CD4-positive, alpha-beta T cell treated with Interferon gamma for 1 hour (primary cell): ENCODE measurements around the gene HNRNPL.
A peak's percentile ranks its signal among the peaks of the same experiment; 100 is the strongest.
"Not testable (repeated sequence)": the region's sequence is repeated elsewhere in the genome, so short reads cannot be mapped to it uniquely, and the experiment has no call there.

ENCODE experiments used
- DNase-seq: peaks from one replicate; pipeline ENCODE4 v3.0.0-alpha.2; 2020

The HNRNPL gene

DNA sequence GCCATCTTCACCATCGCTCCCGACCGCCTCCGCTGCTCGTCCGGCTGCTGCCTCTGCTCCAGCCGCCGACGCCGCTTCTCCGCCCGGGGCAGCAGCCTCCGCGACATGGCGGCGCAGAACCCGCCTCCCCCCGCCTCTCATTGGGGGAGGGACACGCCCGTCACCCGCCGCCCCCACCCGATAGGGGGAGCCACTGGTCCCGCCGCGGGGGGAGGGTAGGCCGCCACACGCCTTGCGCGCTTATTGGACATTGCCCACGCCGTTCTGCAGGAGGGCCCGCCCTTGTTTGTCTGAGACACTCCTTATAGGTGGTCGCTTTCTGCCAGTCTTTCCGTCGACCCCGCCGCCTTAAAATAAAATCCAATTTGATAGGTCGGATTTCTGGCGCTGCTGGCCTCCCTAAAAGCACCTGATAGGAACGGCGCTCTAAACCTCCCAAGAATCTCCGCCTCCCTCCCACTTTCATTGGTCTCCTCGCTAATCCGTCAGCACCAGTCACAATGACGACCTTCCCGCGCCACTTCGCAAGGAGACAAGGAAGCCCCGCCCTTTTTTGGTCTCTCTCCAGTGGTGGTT, at the start of gene HNRNPL:
HNRNPL (minus strand) TSS at position 127 of the 576 bp plus-strand sequence; CDS start at position 107, 20 bp downstream.
- DNase-seq, result peak; percentile 100

DNA sequence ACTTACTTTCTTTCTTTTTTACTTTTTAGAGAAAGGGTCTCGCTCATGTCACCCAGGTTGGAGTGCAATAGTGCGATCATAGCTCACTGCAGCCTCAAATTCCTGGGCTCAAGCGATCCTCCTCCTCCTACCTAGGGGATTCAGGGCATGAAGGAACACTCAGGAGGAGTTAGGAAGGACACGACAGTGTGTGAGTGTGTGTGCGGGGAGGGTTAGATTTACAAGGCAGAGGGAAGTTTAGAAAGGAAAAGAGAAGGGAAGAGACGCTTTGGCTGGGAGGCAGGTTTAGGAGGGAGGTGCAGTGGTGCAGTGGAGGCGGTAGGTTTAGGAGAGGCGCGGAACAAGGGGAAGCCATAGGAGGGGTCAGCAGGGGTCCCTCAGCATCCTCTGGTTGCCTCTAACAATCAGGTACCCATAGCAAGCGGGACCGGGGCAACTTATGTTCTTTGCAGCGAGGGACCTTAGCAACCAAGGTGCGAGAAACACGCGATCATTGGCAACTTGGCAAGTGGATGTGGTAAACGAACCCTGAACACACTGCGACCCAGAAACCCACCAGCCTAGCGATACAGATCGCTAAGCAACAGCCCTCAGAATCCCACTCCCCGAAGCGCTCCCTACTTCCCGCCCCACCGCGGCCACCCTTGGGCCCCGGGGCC, 49.1 kb upstream of the HNRNPL start:
- no peak for DNase-seq

DNA sequence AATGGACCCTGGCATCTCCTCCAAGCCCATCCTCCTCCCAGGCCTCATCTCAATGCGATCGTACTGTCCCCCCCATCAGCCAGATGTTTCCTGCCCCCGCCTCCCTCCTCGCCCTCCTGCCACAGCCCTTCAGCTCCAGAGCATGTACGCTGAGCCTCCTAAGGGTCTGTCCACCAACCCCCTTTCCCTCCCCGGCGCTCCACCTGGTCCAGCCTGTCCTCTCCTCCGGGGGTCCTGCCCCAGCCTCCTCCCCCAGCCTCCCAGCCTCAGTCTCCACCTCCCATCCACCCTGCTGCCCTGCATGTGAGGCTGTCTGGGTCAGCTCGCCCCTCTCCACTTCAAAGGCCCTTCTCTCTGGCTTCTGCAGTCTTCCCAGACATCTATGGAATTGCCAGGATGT, 45.2 kb upstream of the HNRNPL start:
- no peak for DNase-seq

DNA sequence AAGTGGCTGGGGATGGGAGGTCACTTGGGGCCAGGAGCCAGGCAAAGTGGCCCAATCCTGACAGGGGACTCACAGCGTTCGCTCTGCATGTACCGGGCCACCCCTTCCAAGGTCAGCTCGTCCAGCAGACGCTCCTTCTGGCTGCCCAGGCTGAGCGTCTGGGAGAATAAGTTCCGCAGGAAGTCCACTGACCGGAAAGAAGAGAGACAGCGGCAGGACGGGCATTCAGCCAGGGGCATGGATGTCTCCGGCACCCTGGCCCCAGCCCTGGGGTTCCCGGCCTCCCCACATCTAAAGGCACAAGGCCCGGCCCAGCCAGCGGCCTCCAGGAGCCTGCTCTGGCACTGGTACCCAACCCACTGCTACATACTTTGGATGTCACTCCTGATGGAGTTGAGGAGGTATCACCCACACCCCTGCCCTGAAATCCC, 43.6 kb upstream of the HNRNPL start:
- no peak for DNase-seq

DNA sequence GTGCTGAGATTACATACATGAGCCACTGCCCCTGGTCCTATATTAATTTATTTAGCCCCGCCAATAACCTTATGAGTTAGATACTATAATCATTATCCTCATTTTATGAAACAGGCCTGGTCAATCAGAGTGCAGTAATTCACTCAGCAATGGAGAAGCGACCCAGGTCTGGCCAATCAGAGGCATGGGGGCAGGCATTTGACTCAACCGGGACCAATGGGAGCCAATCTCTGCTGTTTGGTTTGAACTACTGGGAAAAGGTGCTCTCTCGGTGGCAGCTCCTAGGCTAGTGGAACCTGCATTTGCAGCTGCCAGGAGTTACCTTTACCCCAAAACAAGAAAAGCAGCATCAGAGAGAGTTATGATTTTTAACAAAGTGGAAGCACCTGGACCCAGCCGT, 43.1 kb upstream of the HNRNPL start:
- DNase-seq, result no peak

DNA sequence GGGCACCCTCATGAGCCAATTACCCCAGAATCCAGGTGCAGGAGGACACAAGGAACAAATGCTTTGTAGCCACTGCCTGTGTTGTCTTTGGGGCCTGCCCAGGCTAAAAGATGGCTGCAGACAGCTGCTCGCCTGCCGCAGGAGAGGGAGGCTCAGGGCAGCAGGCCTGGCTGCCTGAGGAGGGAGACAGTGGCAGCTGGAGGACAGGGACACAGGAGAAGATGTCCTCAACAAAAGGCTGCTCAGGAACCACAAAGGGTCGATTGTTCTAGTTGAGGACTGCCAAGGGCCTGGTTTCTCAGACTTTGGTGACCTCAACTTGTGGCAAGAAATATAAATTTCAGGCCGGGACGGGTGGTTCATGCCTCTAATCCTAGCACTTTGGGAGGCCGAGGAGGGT, 42.0 kb upstream of the HNRNPL start:
- no peak for DNase-seq

DNA sequence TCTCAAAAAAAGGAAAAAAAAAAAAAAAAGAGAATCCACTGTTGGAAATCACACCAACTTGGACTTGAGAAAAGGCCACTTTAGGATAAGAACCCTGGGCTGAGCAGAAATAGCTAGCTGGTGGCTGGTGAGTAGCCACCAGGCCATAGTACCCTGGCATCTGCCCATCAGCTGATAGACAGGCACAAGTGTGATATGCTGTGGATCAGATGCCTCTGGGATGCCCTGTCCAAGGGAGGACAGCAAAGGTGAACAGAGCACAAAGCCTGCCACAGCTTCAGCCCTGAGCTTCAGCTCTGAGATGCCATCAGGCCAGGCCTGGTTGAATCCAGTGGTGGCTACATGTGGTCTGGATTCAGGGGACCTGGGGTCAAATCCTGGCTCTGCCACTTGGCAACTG, 40.9 kb upstream of the HNRNPL start:
- DNase-seq, result no peak

DNA sequence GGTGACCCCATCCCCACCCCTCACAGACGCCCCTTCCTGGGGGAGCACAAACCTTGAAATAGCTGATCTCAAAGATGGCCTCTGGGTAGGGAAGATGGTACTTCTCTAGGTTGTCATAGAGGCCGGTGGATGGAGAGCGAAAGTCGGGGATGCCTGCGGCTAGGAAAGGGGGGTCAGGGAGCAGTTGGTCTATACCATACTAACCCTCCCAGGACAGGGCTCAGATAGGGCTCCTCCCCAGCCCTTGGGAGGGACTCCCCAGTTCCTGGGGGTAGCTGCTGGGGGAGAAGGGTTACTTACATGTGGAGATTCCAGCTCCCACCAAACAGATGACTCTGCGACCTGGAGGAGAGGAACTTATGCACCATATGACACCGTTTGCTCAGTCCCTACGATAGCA, 40.0 kb upstream of the HNRNPL start:
- no peak for DNase-seq

DNA sequence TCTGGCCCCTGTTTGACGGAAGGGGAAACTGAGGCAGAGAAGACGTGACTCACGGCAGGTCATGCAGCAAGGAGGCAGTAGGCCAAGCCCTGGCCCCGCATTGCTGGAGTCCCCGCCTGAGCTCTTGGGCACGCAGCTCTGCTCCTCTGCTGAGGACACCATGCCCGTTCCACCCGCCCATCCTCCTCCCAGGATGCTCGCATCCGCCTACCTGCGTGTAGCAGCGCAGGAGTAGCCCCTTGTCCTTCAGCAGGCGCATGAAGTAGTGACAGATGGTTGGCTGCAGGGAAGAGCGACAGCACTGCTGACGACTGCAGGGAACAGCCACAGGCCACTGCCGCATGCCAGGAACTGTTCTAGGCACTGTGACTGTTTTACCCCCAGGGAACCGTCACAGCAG, 39.1 kb upstream of the HNRNPL start:
- no peak for DNase-seq

DNA sequence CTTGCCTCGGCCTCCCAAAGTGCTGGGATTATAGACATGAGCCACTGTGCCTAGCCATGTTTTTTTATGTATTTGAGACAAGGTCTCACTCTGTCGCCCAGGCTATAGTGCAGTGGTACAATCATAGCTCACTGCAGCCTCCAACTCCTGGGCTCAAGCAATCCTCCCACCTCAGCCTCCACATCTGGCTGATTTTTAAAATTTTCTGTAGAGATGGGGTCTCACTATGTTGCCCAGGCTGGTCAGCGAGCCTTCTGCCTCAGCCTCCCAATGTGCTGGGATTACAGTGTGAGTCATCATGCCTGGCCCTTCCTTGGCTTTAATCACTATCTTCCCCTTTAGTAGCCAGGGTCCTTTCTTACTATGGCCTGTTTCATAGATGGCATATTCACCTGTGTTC, 34.9 kb upstream of the HNRNPL start:
- not testable (repeated sequence) for DNase-seq

DNA sequence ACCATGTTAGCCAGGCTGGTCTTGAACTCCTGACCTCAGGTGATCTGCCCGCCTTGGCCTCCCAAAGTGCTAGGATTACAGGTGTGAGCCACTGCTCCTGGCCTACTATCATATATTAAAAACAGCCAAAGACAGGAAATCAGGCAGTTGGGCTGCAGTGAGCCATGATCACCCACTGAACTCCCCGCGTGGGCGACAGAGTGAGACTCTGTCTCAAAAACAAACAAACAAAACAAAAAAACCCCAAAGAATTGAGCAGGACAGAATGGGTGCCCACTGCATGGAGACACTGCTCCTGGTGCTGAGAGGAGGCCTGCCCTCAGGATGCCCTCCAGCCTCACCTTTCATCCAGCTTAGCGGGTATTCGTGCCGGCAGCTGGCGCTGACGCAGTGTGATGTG, 33.5 kb upstream of the HNRNPL start:
- DNase-seq, result no peak

DNA sequence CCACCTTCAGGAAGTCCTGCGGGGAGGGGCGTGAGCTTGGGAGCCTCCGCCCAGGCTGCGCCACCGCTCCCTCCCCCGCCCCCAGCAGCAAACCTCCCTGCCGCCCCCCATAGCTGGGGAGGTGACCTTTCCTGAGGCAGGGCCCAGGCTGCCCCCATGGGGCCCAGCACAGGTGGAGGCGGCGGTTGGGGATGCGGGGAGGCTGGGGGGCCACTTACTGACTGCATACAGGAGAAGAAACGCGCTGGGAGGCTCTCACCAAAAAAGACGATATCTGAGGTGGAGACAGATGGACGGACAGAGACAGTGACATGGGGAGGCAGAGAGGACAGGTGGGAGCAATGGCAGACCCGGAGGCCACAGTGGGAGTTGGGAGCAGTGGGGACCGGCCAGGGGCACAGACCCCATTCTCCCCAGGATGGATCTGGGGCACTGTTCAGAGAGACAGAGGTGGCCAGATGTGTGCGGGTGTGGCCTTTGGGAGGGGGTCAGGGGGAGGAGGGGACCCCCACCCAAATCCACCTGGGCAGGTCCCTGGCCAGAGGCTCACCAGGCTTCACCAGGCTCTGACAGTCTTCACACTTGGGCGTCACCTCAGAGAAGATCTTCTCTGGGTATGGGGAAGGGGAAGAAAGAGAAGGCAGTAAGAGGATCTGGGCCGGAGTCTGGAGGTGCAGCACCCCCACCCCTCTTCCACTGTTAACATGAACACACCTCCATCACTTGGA, 31.3 kb upstream of the HNRNPL start:
- DNase-seq, result no peak

DNA sequence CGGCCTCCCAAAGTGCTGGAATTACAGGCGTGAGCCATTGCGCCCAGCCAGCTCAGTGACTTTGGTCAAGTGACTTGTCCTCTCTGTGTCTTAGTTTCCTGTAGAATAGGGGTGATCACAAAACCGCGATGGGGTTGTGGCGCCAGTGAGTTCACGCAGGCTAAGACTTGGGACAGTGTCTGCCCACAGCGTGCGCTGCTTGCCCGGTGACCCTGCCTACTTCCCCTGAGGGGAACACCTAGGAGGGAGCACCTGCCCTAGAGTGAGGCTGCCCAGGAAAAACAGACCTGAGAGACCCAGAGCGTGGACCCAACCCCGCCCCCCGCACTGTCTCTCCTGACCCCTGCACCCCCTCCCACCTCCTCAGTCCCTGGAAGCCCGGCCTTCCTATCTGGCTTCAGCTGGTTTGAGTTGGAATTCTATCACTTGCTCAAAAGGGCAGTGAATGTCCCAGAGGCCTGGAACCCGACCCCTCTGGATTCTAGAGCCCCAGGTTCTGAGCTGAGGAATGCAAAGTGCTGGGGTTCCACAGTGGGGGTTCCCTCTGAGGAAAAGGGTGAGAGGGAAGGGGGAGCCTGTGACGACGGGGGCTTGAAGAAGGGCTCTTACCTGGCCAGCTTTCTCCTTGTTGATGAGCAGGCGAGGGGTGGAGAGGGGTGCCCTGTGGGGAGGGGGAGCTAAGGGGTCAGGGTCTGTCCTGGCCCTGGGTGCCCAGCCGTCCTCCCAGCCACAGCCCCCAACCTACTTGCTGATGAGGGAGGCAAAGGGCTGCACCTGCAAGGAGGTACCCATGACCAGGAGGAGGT, 30.5 kb upstream of the HNRNPL start:
- no peak for DNase-seq

DNA sequence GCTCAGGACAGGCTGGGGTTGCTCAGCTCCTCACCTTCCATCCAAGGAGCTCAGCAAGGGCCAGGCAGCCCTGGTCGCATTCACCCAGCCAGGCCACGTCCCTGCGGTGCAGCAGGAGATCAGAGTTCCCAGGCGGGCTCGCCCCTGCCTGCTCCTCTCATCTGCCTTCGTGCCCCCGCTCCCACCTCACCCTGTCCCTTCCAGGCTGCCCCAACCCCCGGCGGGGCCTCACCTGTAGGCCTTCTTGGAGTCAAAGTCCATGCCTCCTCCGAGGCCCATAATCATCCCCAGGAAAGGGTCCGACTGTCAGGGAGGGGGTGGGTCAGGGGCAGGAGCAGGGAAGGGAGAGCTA, 29.6 kb upstream of the HNRNPL start:
- DNase-seq, result no peak

DNA sequence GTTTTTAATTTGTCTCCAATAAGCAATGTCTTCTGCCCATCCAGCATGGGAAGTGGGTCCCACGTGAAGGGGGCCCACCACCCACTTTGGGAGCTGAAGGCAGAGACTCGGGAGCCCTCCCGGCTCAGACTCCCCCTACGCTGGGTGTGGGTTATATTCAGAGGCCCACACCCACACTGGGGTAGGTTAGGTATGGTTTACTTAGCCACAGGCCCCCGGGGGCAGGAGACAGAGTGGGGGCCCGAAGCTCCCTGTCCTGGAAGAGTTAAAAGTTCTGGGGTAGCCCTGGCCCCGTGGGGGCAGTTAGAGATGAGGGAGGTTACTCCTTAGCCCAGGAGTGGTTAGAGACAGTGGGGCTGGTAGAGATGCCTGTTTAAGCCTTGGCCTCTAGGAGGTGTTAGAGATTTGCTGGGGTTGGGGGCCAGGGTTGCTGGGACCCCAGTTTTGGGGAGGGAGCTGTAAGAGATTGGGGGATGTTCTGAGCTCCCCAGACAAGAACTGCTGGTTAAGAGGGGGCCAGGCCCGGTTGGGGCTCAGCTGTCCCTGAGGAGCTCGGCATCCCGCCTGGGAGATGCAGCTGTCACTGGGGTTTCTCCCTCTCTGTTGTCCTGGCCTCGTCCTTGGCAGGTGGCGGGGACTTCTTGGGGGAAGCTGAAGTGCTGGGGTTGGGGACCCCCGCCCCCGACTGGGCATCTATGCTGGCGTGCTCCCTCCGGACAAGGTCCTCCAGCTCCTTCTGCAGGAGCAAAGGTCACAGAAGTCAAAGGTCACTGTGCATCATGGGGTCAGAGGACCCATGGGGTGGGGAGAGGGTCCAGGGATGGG, 29.0 kb upstream of the HNRNPL start:
- no peak for DNase-seq

DNA sequence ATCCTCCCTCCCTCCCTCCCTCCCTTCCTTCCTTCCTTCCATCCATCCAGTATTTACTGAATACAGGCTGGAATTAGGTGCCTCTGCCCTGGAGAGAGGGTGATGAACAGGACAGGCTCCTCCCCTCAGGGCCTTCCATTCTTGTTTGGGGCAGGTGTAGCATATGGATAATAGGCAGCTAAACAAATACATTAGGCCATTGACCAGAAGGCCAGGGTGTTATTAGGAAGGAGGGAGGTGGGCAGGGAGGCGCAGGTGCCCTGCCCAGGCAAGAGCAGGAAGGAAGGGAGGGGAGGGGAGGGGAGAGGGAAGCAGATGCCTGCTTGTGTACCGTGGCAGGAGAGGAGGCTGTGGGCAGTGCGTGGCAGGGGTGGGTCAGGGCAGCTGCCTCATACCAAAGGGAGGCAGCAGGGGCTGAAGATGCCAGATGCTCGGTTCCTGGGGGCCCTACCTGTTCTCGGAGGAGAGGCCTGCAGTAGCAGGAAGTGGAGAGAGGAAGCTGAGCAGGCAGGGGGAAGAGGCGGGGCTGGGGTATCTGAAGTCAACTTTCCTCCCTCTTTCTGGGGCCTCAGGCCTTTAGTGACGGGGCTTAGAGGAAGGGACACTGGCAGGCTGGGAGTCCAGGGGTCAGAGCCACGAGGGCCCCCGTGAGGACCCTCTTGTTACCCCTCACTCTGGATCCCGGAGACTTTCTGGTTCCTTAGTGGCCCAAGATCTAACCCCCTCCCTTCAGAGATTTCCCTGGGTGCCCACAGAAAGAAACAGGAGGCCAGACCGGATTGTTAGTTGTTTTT, 28.2 kb upstream of the HNRNPL start, which contains the start of gene RINL:
RINL (minus strand) TSS at position 495 of the 794 bp plus-strand sequence. CDS start 1,533 bp downstream, outside the sequence.
- DNase-seq, result peak; percentile 81

DNA sequence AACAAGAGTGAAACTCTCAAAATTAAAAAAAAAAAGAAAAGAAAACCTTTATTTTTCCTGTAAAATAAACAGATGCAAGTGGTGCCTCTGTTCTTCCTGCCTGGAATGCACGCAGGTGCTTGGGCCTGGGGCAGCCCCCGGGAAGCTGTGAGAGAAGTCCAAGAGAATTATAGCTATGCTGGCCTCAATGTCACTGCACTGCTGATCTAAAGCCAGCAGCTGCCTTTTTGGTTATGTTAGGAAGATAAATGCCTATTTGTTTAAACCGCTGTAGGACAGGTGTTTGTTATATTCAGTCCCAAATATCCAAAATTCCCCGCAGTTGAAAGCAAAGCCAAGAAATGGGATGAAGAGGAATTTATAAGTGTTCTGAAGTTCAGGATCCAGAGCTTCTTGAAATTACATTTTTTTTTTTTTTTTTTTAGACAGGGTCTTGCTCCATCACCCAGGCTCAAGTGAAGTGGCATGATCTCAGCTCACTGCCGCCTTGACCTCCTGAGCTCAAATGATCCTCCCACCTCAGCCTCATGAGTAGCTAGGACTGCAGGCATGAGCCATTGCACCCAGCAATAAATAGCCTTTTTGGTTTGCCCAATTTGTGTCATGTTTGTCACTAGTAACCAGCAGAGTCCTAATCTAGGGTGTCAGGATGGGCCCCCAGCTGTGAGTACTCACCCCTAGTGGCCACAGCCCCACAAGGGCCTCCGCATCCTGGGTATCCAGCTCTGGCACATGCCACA, 26.0 kb upstream of the HNRNPL start:
- DNase-seq, result no peak

DNA sequence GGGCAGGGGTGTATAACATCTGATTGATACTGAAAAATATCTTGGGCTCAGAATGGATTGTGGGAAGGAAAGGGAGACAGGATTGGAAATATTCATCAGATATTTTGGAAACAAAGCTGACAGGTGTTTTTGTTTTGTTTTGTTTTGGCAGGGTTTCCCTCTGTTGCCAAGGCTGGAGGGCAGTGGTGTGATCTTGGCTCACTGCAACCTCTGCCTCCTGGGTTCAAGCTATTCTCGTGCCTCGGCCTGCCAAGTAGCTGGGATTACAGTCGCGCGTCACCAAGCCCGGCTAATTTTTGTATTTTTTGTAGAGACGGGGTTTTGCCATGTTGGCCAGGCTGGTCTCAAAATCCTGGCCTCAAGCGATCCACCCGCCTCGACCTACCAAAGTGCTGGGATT, 23.6 kb upstream of the HNRNPL start:
- DNase-seq, result not testable (repeated sequence)

DNA sequence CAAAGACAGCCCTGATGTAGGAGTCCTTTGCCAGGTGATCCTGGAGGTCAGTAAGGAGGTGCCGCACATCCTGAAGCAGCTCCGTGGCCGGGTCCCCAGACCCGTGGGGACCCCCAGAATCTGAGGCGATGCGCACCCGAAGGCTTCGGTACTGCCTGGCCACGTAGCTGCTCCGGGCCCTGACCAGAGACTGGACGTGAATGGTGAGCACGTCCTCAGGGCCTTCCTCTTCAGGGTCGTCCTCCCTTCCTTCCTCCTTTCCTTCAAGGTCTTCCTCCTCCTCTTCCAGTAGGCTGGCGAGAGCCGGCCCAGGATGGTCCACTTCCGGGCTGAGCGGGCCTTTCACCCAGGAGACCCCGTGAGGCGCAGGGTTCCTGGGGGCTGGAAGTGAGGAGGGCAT, 20.8 kb upstream of the HNRNPL start:
- no peak for DNase-seq

DNA sequence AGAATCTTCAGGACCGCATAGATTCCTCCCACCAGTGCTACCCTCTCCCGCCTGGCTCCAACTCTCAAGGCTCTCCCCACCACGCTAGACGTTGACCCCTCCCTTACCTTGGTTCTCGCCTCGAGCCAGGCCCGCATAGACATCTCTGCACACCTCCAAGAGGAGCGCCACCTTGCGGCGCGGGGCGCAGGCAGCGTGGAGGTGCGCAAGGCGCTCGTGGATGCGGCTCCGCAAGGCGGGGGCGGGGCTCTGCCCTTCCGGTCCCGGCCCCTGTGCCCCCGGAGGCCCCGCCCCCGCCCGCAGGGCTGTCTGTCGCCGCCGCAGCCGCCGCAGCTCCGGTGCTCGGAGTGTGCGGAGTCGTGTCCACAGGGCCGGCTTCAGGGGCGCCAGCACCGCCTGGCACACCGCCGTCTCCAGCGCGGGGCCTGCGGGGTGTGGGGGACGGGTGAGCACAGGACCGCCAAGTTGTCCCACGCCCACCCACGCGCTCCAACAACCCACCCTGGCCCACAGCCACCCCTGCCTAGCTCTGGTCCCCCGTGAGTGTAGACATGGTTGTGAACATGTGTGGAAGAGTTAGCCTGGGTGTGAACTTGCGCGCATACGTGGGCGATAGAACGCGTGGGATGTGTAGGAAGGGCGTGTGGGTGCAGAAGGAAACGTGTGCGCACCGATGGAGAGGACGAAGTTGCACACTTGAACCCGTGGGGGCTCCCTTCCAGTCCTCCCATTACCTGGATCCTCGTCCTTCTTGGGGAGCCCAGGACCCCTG, 20.2 kb upstream of the HNRNPL start:
- peak; percentile 95 for DNase-seq
